Skeletal muscle tissue (tissue), 4 donors: ENCODE results near the gene COLEC11. TPM values are rescaled to one million over a fixed set of nuclear protein-coding genes. Genes with fewer than 3 reads are reported as not detected.
"Not testable (repeated sequence)": the region's sequence is repeated elsewhere in the genome, so short reads cannot be mapped to it uniquely, and the experiment has no call there.

Source experiments
- H3K27ac ChIP-seq: one replicate; pipeline ENCODE4 v1.7.0; 2013; ENCODE audit warnings: mild to moderate bottlenecking, low read depth, low read length, inconsistent platforms
- H3K27me3 ChIP-seq, 3 donors: one replicate each; pipeline ENCODE4 v1.7.0; 2013; ENCODE audit warnings: low read length in 3 of 3; ENCODE audit not compliant: control insufficient read depth in 3 of 3, insufficient read depth in 3 of 3
- H3K36me3 ChIP-seq, 3 donors: one replicate each; pipeline ENCODE4 v1.7.0; 2013; ENCODE audit warnings: low read length in 3 of 3; ENCODE audit not compliant: control insufficient read depth in 3 of 3, insufficient read depth in 3 of 3
- H3K4me1 ChIP-seq, 3 donors: one replicate each; pipeline ENCODE4 v1.7.0; 2013; ENCODE audit warnings: low read length in 3 of 3, mild to moderate bottlenecking in 3 of 3; ENCODE audit not compliant: control insufficient read depth in 3 of 3, insufficient read depth in 3 of 3
- H3K4me3 ChIP-seq, 3 donors: one replicate each; pipeline ENCODE4 v1.7.0; 2013; ENCODE audit warnings: low read length in 3 of 3
- H3K9ac ChIP-seq, 3 donors: one replicate each; pipeline ENCODE4 v1.7.0; 2013; ENCODE audit warnings: low read length in 3 of 3, mild to moderate bottlenecking in 3 of 3, moderate library complexity in 2 of 3, low read depth in 1 of 3
- H3K9me3 ChIP-seq, 3 donors: one replicate each; pipeline ENCODE4 v1.7.0; 2013; ENCODE audit warnings: low read length in 3 of 3; ENCODE audit not compliant: control insufficient read depth in 3 of 3
- total RNA-seq: library from RNA; depleted of rRNA; stranded (reverse); fragments of >200 nt; gene quantifications from one replicate; pipeline ENCODE4 v1.2.3, GENCODE V29; 2014
- donor health status: Osteomylitis.

Gene COLEC11
- total RNA-seq, 1 donor from 2014 or later, result not detected

DNA sequence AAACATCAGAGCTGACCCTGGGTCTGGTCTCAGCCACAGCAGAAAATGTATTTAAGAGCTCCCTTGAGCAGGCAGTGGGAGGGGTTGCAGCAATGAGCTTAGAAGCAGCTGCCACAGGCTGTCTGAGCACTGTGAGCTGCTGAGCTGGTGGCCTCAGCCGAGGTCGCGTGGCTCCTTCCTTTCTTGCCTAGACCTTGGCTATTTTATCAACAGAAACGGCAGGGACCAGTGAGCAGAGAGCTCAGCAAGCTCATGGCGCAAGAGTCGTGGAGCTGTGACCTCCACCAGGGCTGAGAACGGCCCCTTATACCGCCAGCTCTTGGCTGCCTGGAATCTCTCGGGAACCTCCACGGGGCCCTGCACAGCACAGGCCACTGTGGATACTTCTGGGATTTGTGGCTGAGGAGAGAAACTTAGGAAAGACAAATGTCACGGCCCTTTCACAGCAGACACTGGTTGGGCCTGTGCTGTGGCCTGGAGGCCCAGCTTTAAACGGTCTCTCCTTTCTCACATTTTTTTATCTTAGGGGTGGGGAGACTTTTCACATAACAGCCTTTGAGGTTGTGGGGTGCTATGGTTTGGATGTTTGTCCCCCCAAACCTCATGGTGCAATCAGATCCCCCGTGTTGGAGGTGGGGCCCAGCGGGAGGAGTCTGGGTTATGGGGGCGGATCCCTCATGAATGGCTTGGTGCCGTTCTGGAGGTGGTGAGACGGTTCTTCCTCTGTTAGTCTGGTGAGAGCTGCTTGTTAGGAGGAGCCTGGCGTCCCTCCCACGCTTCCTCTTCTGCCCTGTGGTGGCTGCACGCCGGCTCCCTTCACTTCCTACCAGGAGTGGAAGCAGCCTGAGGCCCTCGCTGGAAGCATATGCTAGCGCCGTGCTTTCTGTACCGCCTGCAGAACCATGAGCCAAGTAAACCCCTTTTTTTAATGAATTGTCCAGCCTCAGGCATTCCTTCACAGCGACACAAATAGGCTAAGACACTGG is 64.8 kb downstream of the COLEC11 start:
- peak overlapping the region; percentile 23 for H3K27ac ChIP-seq
- H3K9ac ChIP-seq, result peak overlapping the region in 1 of 3 donors; percentile 45
- H3K27me3 ChIP-seq, result peaks cover 0 to 2% (median 0%) of the 10 kb centered on the region in 3 donors
- H3K4me3 ChIP-seq, result no peak overlapping the region
- no peaks in the 10 kb centered on the region for H3K9me3 ChIP-seq
- peaks cover 5 to 12% (median 5%) of the 10 kb centered on the region in 3 donors for H3K4me1 ChIP-seq
- H3K36me3 ChIP-seq, result no peaks in the 10 kb centered on the region

DNA sequence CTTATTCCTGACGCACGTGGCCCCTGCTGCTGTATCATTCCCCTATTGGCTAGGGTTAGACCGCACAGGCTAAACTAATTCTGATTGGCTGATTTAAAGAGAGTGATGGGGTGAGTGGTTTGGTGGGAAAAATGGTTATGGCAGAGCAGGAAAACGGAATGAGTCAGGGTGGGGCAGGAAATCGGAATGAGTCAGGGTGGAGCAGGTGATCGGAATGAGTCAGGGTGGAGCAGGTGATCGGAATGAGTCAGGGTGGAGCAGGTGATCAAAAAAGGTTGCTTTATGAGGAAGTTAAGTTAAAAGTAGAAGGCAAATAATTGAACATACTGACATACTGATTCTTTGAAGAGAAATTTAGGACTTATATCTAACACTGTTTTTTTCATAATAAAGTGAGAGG is 65.7 kb downstream of the COLEC11 start:
- not testable (repeated sequence) for H3K4me3 ChIP-seq, H3K9me3 ChIP-seq, H3K9ac ChIP-seq, H3K36me3 ChIP-seq, H3K27ac ChIP-seq, H3K27me3 ChIP-seq
- peaks cover 5 to 12% (median 5%) of the 10 kb centered on the region in 3 donors for H3K4me1 ChIP-seq

DNA sequence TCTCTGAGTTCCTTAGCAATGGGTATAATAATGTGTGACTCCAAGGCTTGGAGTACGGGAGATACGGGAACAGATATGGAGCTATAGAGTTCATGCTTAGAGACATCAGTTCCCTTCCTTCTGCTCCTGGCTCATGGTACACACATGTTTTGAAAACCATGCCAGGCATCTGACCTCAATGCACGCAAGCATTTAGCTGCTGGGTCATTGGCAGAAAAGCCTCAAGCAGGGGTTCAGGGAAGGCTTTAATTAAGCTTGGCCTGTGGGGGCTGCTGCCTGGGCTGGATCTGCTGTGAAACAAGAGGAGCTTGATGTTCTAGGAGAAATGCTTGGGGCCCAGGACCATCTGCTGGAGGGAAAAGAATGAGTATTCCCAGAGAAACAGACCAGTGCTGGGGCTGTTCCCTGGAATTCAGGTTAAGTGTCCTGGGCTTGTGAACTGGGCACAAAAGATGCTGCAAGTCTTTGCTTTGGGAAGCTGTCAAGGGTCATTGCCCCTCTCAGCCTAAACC is 66.3 kb downstream of the COLEC11 start:
- Histone ChIP-seq H3K9me3 (no peaks in the 10 kb centered on the region), H3K4me3 (no peak overlapping the region), H3K36me3 (no peaks in the 10 kb centered on the region), H3K9ac (no peak overlapping the region), H3K27me3 (no peaks in the 10 kb centered on the region), H3K27ac (no peak overlapping the region), H3K4me1 (peaks cover 5 to 12% (median 5%) of the 10 kb centered on the region in 3 donors)

DNA sequence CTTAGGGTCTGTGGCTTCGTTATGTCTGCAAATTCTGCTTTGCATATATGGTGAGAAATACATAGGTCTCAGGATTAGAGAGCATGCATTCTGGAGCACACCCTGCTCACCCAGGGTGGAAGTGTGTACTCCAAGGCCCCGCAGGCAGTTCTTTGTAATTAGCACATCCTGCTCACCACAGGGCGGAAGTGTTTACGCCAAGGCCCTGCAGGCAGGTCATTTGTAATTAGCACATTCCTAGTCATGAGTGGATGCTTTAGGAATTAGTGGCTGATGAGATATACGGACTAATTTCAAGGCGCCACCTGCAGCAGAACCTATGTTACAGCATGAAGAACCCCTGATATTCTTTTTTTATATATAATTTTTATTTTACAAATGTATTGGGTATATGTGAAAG is 67.3 kb downstream of the COLEC11 start:
- H3K36me3 ChIP-seq, result no peaks in the 10 kb centered on the region
- H3K9ac ChIP-seq, result no peak overlapping the region
- H3K27me3 ChIP-seq, result peaks cover 4 to 8% (median 7%) of the 10 kb centered on the region in 3 donors
- no peaks in the 10 kb centered on the region for H3K9me3 ChIP-seq
- no peak overlapping the region for H3K4me3 ChIP-seq
- H3K4me1 ChIP-seq, result peaks cover 5 to 12% (median 5%) of the 10 kb centered on the region in 3 donors
- H3K27ac ChIP-seq, result no peak overlapping the region

DNA sequence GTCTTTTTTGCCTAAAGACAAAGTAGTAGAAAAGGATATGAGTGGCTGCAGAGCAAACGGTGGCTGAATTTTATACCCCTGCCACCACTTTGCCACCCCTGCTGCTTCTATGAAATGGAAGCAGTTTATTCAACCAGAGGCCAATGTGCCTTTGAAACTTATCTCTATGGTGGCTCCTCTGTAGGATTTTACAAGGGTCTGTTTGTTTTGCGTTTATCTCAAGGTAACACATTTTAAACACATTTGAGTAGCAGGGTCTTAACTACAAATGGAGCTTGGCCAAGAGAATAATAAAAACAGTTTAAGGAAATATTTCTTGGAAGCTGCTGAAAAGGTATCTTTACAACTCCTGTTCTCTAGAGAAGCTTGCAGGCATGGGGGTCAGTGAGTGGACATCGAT is 69.2 kb downstream of the COLEC11 start:
- Histone ChIP-seq H3K4me3 (no peak overlapping the region), H3K27me3 (peaks cover 4 to 13% (median 8%) of the 10 kb centered on the region in 3 donors), H3K9me3 (no peaks in the 10 kb centered on the region), H3K9ac (no peak overlapping the region), H3K36me3 (no peaks in the 10 kb centered on the region), H3K27ac (no peak overlapping the region), H3K4me1 (peaks cover 2 to 8% (median 4%) of the 10 kb centered on the region in 3 donors)

DNA sequence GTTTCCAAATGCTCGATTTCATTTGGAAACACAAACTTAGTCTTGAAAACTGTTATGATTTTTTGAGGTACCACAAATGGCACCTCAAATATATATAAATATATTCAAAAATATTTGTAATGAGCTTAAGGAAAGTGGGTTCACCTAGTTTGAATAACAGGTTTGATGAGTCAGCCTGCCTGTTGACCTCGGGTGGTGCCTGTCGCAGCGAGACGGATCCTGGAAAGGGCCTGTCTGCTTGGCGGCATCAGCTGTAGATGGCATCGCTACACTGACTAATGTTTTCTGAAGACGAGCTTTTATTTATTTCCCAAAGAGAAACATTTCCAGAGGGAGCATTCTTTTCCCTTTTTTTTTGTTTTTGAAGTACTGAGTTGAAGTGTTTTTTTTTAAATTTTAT is 70.0 kb downstream of the COLEC11 start:
- Histone ChIP-seq H3K27ac (no peak overlapping the region), H3K36me3 (no peaks in the 10 kb centered on the region), H3K9ac (no peak overlapping the region), H3K27me3 (peaks cover 4 to 16% (median 8%) of the 10 kb centered on the region in 3 donors), H3K4me3 (no peak overlapping the region), H3K4me1 (peaks cover 0 to under 1% (median 0%) of the 10 kb centered on the region in 3 donors), H3K9me3 (no peaks in the 10 kb centered on the region)

DNA sequence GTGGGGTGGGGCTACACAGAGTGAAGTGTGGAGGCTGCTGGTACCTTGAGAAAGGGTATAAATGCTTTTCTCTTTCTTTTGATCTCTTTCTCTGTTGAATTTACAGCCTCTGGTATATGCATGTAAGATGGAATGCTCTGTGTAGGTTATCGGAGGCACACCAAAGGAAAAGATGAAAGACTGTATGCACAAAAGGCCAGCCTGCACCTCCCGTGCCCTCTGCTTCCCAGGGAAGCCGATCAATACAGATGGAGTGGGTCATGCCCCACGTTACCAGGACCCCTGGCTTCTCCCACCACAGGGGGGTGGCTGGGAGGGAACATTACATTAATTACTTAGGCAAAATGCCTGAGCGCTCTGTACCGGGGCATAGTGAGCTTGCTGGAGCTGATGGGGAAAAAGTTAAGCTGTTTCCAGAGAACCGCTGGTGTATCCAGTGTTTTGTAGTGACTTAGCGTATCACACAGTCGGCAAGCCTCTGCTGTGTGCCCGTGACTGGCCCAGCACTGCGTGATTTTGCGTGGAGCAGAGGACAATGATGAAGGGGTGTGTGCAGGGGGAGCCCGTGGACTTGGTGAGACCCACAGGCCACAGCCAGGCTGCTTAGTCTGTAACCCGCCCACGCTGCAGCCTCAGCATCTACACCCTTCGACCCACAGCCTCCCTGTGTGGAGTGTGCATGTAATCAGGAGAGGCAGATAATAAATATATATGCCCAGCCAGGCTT is 71.1 kb downstream of the COLEC11 start:
- Histone ChIP-seq H3K9me3 (no peaks in the 10 kb centered on the region), H3K36me3 (no peaks in the 10 kb centered on the region), H3K4me1 (no peaks in the 10 kb centered on the region), H3K27ac (no peak overlapping the region), H3K9ac (no peak overlapping the region), H3K4me3 (no peak overlapping the region), H3K27me3 (peaks cover 4 to 19% (median 8%) of the 10 kb centered on the region in 3 donors)

DNA sequence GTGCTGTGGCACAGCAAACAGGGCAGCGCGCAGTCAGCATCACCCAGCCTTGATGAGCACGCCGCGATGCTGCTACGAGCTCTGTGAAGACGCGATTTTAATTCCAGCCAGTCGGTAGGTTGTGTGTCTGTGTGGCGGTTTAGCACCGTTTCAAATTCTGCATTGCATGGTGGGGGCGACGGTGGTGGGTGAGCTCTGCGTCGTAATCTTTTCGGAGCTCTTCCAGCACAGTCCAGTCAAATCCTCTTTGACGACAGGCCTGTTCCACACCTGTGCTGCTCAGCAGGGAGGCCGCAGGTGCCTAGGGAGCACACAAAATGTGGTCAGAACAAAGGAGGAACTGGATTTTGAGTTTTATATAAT is 71.7 kb downstream of the COLEC11 start:
- Histone ChIP-seq H3K27me3 (peaks cover 4 to 22% (median 8%) of the 10 kb centered on the region in 3 donors), H3K9ac (no peak overlapping the region), H3K27ac (no peak overlapping the region), H3K36me3 (no peaks in the 10 kb centered on the region), H3K4me3 (no peak overlapping the region), H3K4me1 (no peaks in the 10 kb centered on the region), H3K9me3 (no peaks in the 10 kb centered on the region)

DNA sequence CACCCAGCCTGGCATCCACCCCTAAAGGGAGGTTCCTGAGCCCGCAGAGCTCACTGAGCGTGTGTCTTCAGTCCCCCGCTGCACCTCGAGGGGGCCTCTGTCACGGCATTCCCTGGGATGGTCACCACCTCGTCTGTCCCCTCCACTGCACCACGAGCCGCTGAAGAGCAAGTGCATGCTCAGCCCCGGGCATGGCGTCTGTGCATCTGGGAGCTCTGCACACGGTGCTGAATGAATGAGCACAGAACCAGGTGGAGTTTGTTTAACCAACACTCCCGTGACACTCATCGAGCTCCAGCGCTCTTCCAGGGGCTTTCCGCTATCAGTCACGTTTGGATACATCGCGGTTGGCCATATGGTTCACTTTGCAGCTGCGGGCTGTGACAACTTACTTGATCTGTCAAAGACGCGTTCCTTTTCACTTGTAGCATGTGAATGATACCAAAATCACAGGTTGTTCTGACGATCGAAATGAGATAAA is 72.3 kb downstream of the COLEC11 start:
- H3K27ac ChIP-seq, result no peak overlapping the region
- H3K27me3 ChIP-seq, result peaks cover 4 to 22% (median 8%) of the 10 kb centered on the region in 3 donors
- H3K36me3 ChIP-seq, result no peaks in the 10 kb centered on the region
- no peaks in the 10 kb centered on the region for H3K9me3 ChIP-seq
- no peak overlapping the region for H3K9ac ChIP-seq
- H3K4me3 ChIP-seq, result no peak overlapping the region
- no peaks in the 10 kb centered on the region for H3K4me1 ChIP-seq
